GM20431 (cell line): ENCODE results near the gene TUBAL3.
"Not testable (repeated sequence)": the region's sequence is repeated elsewhere in the genome, so short reads cannot be mapped to it uniquely, and the experiment has no call there.

Source experiments
- in situ Hi-C: fragments of 300-500 bp; cut with MseI, MboI; formaldehyde crosslinking; loops from one replicate; pipeline ENCODE4 v1.15.0; 2020; ENCODE audit warnings: low sequenced_read_pairs; ENCODE audit not compliant: unreplicated experiment

Gene TUBAL3

DNA sequence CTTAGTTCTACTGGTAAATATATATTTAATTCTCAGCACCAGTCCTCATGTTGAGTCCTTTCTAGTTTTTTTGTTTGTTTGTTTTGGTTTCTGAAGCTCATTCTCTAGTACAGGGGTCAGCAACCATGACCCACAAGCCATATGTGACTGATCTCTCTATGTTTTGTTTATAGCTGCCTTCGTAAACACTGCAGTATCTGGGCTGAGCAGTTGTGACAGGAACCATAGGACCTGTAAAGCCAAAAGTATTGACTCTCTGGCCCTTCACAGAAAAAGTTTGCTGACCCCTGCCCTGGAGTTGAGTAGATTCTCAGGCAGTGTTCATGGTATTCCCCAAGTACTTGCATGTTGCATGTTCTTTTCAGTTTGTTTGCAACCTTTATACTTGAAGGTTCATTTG, 28.6 kb upstream of the TUBAL3 start:
- in situ Hi-C loops, result no loop called here

DNA sequence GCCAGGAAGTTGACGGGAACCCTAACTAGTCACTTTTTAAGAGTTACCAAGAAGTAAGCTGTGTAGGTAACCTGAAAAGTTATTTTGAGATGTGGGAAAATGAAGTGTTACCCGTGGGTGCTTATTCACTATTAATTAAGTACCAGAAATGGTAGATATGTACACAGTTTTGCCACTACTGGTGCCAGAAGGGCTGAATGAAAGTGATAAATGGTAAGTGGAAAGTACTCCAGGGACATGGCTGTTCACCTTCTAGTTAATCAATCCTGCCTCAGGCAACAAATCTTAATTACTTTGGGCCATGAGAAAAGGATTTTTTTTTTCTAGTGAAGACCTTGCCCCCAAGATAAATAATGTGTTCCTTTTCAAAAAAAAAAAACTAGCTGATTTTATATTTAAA, 23.5 kb upstream of the TUBAL3 start:
- in situ Hi-C loops, result no loop called here

DNA sequence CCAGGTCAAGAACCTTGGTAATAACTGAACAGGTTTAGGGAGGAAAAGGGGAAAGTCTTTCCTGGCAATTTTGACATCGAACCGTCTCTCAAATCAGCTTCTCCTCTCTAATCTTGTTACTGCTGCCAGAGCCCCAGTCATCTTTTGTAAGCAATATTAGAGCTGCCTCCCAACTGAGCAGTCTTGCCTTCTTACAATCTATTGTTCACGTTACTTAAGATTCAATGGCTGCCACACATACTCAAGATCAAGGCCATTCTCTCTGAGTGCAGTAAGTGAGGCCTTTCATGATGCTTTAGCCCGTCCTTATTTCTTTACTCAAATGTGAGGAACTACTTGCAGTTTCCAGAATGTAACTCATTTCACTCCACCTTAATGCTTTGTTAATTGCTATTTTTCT, 20.1 kb upstream of the TUBAL3 start:
- in situ Hi-C loops, result no loop called here

DNA sequence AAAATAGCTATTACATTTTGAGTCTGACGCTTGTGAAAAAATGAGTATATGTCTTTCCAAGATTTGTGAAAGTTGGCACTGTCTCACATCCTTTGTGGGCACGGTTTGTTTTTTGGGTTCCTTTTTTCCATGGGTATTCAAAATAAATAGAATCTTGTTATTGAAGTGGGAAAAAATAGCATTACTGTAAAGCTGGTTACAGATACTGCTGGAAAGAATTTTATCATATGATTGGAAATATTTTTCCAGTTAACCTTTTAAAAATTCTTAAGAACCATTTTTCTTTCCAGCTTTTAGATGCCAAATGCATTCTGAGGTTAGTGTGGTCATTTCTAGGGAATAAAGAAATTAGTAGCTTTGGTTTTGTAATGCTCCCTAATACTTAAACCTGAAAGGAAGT, 19.1 kb upstream of the TUBAL3 start:
- in situ Hi-C loops, result no loop called here

DNA sequence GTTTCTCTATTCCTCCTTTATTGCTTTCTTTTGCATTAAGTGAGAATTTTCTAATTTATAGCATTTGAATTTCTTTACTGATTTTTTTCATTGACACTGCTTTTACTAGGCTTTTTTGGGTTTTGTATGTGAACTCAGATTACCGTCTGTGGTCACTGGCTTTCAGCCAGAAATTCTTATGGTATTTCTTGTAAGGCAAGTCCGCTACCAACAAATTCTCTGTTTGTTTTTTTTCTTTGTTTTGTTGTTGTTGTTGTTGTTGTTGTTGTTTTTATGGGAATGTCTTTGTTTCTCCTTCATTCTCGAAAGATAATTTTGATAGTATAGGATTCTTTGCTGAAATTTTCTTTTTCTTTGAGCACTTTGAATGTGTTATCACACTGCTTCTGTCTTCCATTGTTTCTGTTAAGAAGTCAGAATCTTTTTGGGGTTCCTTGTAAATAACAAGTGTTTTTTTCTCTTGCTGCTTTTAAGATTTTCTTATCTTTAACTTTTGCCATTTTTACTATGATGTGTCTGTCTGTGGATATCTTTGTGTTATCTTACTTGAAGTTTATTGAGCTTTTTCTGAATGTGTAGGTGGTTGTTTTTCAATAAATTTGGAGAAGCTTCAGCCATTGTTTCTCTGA, 15.0 kb upstream of the TUBAL3 start:
- in situ Hi-C loops, result no loop called here

DNA sequence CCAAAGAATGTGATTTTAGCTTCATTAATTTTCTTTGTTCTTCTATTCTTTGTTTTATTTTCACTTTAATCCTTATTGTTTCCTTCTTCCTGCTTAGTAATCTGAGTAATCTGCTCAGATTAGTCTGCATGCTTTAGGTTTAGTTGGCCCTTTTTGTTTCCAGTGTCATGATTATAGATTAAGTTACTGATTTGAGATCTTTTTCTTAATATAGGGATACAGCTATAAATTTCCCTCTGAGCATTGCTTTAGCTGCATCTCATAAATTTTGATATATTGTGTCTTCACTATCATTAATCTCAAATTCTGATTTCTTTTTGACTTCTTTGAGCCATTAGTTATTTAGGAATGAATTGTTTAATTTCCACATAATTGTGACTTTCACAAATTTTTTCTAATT, 14.0 kb upstream of the TUBAL3 start:
- in situ Hi-C loops, result no loop called here

DNA sequence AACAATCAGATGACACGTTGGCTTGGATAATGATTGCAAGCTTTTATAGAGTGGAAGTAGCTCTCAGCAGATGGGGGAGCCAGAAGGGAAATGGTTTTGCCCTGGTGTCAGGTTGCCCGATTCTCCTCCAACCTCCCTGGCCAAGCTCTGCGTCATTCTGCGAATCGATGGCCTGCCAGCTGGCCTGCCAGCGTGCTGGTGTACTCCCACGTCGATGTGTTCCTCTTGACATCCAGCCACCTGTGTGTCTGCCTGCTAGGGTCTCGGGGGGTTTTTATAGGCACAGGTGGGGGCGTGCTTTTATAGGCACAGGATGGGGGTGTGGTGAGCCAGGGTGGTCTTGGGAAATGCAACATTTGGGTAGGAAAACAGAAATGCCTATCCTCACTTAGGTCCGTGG, 12.4 kb upstream of the TUBAL3 start:
- in situ Hi-C loops, result no loop called here

DNA sequence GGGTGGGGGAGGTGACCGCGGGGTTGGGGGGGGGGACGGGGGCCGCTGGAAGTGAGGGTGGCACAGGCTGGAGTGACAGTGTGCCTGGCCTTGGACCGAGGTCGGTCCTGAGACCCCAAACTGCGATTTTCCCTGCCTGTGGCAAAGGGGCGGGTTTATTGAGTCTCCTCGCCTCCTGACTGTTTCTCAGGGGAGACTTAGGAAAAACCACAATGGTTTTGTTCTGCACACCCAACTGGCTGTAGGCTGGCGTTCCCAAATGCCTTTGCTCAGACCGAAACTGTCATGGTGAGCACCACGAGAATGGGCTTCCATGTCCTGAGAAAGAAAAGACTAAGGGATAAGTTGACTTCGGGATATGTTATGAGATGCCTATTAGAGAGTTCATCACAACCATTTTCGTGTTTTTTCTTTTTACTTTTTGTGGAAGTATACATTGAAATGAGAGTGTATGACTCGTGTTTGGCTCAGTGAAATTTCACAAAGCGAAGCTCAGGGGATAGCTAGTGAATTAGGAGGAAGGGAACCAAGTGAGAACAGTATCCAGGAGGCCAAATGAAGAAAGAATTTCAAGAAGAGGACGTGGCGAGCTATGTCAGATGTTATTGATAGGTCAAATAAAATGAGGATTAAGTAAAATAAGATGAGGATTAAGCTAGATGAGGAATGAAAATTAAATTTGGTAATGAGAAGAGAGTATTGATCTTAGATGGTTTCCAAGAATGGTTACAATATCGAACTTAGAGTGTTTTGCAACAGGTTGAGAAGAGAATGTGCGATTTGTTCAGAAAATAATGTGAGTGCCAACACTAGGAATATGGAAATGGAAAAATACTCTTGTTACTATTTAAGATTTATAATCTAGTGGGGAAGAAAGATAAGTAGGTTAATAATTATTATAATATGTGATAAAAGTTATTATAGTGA, 8.6 kb upstream of the TUBAL3 start:
- in situ Hi-C loops, result no loop called here

DNA sequence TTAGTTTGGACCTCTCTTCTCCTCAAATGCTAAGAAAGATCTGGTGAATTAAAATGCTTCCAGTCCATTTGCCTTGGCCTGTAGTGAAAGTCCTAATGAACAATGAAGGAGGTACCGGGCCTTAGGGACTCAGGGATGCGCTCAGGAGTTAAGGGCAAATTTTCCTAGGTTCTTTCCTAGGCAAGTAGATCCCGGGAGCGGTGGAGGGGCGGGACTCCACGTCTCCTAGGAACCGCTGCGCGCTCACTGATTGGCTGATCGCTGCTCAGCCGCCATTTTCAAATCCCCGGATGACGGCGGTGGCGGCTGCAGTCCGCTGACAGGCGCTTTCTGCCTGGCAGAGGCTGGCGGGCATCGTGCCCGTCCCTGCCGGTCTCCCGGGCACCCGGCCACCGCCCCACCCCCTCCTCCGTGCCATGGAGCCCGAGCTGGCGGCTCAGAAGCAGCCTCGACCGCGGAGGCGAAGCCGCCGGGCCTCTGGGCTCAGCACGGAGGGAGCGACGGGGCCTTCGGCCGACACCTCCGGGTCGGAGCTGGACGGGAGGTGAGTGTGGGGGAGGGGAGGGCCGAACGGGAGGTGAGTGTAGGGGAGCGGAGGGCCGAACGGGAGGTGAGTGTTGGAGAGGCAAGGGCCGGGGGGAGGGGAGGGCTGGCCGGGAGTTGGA, 7.8 kb upstream of the TUBAL3 start, which contains the start of gene NET1:
TSS of gene NET1 (plus strand) at position 281 of the 665 bp plus-strand sequence. CDS start at position 417, 136 bp downstream.
- in situ Hi-C loops, result no loop called here

DNA sequence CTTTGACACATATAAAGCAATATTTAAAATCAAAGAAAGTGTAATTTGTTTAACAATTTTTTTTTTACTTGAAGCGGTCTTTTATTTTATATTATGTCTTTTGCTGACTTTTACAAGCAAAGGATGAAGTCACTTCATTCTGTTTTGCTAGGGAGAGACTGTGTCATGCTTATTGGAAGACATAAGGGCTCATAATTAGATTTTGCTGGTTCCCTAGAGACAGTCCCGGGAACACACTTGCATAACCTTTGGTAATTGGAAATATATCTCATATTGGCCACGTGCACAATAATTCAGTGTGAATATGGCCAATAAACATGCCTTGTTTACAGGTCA, 7.3 kb upstream of the TUBAL3 start:
- in situ Hi-C loops, result no loop called here

DNA sequence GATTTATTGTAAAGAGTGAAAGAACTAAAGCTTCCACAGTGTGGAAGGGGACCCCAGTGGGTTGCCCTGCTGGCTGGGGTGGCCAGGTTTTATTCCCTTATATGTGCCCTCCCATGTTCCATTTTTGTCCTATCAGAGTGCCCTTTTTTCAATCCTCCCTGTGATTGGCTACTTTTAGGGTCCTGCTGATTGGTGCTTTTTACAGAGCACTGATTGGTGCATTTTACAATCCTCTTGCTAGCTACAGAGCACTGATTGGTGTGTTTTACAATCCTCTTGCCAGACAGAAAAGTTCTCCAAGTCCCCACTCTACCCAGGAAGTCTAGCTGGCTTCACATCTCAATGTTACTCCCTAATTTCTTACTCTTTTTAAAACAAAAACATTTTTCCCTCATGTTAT, 6.2 kb upstream of the TUBAL3 start:
- in situ Hi-C loops, result not testable (repeated sequence)

DNA sequence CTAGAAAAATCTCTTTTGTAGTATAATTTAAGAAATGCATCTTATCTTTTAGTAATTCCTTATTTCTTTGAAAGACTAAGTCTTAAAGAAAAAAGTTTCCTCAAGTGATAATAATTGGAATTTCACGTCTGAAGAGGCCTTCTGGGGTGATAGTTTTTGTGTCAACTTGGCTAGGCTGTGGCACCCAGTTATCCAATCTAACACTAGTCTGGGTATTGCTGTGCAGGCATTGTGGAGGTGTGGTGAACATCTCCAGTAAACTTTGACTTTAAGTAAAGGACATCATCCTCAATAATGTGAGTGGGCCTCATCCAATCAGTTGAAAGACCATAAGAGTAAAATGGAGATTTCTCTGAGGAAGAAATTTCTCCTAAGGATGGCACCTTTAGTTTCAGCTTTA, 2.3 kb upstream of the TUBAL3 start:
- in situ Hi-C loops, result no loop called here

DNA sequence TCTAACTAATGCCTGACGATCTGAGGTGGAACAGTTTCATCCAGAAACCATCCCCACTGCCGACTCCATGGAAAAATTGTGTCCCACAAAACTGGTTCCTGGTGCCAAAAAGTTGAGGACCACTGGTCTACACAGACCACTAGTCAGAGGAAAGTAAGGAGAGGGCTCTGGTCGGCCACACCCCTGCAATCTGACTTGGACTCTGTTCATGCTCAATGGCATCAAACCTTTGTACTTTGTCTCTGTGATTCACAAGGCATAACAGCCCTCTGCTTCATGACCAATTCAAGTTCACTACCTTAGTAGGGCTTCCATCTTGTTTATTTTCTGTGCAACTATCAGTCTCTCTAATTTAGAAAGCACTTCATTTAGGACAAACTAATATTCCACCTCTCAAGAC, 1.8 kb downstream of the TUBAL3 start:
- in situ Hi-C loops, result no loop called here

DNA sequence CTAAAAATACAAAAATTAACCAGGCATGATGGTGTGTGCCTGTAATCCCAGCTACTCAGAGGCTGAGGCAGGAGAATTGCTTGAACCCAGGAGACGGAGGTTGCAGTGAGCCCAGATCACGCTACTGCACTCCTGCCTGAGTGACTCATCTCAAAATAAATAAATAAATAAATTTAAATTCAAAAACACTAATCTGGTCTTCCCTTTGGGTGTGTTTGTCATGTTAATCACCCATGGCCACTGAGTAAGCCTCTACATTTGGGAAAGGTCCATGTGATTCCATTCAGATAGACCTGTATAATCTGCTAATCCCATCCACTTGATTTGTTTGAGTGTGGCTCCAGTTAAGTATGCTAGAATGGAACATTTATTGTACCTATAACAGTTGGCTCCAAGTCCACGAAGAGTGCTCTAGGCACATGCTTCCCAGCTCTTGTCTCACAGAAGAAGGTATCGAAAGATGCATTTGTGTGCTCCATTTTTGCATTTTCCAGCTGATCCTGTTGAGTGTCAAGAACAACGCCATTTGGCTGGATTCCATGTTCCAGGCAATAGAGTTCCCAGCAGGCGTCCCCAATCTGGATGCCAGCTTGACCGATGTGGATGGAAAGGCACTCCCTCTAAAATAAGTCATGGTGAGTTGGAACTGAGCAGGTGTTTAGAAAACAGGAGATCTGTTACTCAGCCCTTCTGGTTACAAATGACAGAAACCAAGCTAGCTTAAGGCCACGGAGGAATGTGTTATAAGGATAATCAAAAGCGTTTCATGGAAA, 4.0 kb downstream of the TUBAL3 start:
- in situ Hi-C loops, result no loop called here

DNA sequence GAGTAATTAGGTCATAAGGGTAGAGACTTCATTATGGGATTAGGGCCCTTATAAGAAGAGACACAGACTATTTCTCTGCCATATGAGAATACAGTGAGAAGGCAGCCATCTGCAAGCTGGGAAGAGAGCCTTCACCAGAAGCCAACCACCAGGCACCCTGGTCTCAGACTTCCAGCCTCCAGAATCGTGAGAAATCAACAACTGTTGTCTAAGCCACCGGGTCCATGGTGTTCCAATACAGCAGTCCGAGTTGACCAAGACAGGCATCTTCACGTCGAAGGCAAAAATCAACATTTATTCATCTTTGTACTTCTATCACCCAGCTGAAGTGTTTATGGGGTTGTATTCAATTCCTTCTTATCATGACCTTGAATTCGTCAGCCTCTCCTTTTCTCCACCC, 5.3 kb downstream of the TUBAL3 start:
- in situ Hi-C loops, result loop anchor here (25.0 kb wide), 1 partner anchor 562 kb away; the partner anchor contains the start of gene AKR1E2

DNA sequence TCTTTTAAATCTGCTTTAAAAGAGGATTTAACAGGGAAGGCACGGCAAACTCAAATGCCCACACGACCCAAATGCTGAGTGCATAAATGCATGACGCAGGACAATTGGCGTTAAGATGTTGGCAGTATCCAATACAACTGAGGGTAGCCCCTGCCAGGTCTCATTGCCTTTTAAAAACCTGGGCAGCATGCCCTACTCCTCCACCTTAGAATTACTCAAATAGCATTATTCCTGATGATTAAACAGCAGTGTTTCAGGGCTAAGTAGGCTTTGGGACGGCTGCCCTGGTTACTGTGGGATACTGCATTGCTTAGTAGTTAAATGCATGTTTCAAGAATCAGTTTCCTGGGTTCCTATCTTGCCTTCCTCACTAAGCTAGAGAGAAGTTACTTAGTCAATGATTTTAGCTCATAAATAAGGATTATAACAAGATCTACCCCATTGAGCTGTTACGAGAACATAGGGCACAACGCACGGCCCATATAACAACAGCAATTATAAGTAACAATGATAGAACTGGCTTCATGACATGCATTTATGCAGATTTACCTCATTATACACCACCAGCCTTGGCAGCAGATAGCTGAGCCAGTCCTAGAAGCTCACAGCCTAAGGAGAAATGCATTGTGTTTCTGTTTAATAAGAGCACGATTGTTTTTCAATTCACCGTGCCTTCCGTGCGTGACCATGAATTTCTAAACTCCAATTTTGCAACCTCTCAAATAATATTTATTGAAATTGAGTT, 7.9 kb downstream of the TUBAL3 start:
- in situ Hi-C loops, result loop anchor here (25.0 kb wide), 1 partner anchor 559 kb away; the partner anchor contains the start of gene AKR1E2

DNA sequence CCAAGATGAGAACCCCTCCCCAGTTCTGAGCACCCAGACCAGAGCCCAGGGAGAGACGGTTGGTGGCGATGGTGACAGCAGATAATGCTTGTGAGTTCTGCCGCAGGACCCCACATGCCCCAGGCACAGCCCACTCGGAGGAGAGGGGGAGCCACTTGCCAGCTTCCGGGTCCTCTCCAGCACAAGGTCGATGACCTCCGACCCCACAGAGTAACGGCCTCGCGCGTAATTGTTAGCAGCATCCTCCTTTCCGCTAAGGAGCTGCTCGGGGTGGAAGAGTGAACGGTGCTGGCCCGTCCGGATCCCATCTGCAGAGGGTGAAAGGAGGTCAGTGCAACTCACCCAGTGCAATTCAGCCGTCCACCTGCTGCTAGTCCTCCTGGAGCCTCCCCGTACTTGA, 9.5 kb downstream of the TUBAL3 start:
- in situ Hi-C loops, result loop anchor here (25.0 kb wide), 1 partner anchor 558 kb away; the partner anchor contains the start of gene AKR1E2

DNA sequence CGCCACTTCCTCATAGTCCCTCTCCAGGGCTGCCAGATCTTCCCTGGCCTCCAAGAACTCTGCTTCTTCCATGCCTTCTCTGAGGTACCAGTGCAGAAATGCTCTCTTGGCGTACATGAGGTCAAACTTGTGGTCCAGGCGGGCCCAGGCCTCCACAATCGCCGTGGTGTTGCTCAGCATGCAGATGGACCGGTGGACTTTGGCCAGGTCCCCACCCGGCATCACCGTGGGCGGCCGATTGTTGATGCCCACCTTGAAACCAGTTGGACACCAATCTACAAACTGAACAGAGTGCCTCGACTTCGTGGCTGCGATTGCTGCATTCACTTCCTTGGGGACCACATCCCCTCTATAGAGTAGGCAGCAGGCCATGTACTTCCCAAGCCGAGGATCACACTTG, 11.1 kb downstream of the TUBAL3 start:
- in situ Hi-C loops, result loop anchor here (25.0 kb wide), 1 partner anchor 556 kb away; the partner anchor contains the start of gene AKR1E2

DNA sequence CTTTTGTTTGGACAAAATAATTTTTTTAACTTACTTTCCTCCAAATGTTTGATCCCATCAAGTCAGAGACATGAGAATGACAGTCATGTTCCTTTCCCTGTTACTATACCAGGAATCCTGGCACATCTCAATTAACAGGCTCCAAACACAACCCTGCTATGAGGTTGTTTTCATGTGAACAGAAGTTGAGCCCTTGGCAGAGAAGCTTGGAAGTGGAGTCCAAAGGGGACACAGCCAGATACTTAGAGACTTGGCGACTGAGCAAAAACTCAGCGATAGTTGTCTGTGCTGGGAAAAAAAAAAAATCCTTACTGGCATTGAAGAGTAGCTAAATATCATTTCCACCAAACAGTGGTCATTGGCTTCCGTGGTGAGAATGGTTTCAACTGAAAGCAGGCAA, 12.8 kb downstream of the TUBAL3 start:
- in situ Hi-C loops, result loop anchor here (25.0 kb wide), 1 partner anchor 554 kb away; the partner anchor contains the start of gene AKR1E2
